RPMI8226 (cell line): ENCODE measurements around the gene SMIM24.
"Not testable (repeated sequence)": the region's sequence is repeated elsewhere in the genome, so short reads cannot be mapped to it uniquely, and the experiment has no call there.

Experiments used
- DNase-seq: peaks from one replicate; pipeline ENCODE4 v3.0.0-alpha.2; 2015

Gene SMIM24

GRCh38 chr19:3480383-3481091, at the start of gene SMIM24:
Gene SMIM24 (minus strand): TSS chr19:3480525. CDS start chr19:3480463, 62 bp downstream.
- no peak for DNase-seq

DNA sequence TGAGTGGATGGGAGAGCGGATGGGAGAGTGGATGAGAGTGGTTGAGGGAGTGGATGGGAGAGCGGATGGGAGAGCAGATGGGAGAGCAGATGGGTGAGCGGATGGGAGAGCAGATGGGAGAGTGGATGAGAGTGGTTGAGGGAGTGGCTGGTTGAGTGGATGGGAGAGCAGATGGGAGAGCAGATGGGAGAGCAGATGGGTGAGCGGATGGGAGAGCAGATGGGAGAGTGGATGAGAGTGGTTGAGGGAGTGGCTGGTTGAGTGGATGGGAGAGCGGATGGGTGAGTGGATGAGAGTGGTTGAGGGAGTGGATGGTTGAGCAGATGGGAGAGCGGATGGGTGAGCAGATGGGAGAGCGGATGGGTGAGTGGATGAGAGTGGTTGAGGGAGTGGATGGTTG, 49.0 kb upstream of the SMIM24 start:
- not testable (repeated sequence) for DNase-seq

DNA sequence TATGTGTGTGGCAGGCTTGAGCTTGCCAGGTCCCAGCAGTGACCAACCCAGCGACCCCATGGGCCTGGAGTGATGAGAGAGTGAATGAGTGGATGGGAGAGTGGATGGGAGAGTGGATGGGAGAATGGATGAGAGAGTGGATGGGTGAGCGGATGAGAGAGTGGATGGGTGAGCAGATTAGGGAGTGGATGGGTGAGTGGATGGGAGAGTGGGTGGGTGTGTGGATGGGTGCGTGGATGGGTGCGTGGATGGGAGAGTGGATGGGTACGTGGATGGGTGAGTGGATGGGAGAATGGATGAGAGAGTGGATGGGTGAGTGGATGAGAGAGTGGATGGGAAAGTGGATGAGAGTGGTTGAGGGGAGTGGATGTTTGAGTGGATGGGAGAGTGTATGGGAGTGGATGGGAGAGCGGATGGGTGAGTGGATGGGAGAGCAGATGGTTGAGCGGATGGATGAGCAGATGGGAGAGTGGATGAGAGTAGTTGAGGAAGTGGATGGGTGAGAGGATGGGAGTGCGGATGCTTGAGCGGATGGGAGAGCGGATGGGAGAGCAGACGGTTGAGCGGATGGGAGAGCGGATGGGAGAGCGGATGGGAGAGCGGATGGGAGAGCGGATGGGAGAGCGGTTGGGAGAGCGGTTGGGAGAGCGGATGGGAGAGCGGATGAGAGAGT, 48.4 kb upstream of the SMIM24 start:
- DNase-seq: no peak

- DNase-seq: no peak
These were observed 47.8 kb upstream of the SMIM24 start for GRCh38 chr19:3528080-3528479.

GRCh38 chr19:3527238-3527910, 47.0 kb upstream of the SMIM24 start:
- DNase-seq: no peak

DNA sequence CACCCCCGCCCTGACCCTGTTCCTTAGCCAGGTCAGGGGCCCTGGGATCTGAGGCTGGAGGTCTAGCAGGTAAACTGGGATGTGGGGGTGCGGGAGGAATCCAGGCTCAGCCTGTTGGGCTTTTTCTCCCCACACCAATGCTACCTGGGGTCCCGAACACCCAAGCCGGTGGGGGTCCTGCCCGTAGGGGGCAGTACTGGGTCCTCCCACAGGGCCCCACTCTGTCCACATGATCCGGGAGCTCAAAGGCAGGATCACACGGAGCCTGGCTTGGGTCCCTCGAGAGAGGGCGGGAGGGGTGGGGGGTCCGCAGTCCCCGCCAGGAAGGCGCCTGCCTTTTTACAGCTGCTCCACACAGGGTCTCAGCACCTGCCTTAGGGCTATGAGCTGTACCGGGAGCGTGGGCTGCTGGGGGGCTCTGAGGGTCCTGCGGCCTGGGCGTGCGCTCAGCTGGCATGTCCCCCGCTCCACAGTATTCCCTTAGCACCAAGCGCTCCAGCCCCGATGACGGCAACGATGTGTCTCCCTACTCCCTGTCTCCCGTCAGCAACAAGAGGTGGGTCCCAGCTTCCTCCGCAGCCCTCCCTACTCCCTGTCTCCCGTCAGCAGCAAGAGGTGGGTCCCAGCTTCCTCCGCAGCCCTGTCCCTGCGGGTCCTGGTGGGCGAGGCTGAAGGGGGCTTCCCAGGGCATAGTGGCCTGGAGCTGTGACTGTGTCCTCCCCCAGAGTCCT, 46.3 kb upstream of the SMIM24 start:
- DNase-seq: no peak

DNA sequence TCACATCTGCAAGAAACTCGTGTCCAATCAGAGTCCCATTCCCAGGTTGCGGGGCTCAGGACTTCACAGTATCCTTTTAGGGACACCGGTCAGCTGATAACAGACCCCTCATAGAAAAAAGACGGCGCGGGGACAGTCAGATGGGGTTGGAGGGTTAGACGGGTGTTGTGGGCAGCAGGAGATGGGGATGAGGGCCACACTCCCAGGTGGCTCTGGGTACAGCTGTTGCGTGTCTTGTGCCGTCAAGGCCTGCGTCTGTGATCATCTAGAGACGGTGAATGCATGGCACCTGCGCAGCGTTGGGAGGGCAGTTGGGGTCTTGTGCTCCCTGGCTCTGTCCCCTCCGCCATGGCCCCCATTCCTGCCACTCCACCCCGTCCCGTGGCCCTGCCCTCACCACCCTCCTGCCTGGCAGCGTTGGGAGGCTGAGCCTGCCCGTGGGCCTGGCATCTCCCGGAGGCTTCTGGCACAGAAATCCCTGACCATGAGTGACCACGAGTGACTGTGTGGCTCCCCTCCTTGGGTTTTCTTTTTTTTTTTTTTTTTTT, 44.7 kb upstream of the SMIM24 start:
- no peak for DNase-seq

- no peak for DNase-seq
These were observed 43.9 kb upstream of the SMIM24 start for GRCh38 chr19:3524078-3524842.

- no peak for DNase-seq
These were observed 43.2 kb upstream of the SMIM24 start for GRCh38 chr19:3523361-3524077.

DNA sequence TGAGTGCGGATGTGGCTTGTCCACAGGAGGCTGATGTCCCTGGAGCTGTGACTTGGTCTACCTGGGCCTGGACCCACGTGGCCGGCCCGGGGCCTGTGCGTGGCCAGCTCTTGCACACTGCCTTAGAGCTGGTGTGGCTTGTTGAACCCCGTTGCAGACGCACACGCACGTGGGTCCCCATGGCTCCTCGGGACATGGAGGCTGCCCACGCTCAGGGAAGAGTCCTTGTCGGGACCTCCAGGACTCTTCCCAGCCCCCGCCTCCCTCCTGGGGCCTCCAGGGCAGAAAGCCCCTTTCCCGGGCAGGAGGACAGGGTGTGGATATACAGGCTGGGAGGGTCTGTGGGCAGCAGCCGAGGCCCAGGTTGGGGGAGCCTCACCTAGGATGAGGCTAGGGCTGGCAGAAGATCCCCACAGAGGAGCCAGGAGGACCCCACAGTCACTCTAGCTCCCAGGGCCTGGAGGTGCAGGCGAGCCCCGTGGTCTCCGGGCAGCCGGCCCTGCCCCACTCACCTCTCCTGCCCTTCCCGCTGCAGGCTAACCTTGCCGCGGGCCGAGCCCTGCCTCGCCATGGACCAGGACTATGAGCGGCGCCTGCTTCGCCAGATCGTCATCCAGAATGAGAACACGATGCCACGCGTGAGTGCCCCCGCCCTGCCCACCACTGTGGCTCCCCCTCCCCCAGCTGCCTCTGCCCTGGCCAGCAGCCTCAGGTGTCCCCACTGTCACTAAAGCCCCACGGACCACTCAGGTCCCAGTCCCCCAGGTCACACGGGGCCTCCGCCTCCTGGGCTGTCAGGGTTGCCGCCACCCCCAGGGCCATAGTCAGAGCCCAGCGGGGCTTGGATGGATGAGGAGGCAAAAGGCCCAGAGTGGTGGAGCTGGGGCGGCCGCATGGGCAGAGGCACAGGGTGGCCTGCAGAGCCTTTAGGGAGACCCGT, 42.4 kb upstream of the SMIM24 start:
- no peak for DNase-seq

DNA sequence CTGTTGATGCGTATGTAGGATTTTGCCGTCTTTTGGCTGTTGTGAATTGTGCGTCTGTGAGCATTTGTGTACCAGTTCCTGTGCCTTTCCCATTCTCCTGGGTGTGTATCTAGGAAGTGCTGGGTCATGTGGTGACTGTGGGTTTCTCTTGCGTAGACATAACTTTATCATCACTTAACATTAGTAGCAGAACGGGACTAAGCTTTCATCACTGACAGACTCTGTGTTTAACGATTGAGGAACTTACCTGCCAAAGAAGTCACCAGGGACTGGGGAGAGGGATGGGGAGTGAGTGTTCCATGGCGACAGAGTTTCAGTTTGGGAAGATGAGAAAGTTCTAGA, 40.8 kb upstream of the SMIM24 start:
- DNase-seq: no peak

GRCh38 chr19:3520166-3521103, 40.1 kb upstream of the SMIM24 start:
- no peak for DNase-seq

DNA sequence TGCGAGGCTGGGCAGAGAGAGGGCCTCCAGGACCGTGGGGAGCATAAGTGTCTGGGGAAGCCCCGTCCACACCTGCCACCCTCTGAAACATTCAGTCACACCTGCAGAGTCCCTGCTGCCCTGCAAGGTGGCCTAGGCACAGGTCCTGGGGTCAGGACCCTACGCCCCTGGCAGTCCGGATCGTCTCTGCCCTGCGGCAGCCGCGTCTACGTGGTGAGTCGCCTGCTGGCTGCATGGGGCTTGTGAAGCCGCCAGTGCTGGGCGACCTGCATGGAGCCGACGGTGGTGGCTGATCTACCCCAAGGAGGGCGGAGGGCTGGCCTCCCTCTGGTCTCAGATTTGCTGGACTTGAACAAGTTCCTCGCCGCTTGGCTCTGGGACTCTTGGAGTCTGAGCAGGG, 38.8 kb upstream of the SMIM24 start:
- no peak for DNase-seq

DNA sequence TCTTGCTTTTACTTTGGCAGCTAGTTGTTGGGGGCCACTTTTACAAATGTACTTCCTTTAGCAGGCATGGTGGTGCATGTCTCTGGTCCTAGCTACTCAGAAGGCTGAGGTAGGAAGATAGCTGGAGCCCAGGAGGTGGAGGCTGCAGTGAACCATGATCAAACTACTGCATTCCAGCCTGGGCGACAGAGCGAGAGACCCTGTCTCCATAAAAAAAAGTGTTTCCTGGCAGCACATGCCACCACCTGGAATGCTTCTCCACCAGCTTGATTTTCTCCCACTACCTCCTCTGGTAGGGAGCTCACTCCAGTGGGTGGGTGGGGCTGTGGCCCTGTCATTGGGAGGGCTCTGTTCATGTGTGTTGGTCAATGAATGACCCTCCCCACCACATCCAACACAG, 38.3 kb upstream of the SMIM24 start:
- no peak for DNase-seq

DNA sequence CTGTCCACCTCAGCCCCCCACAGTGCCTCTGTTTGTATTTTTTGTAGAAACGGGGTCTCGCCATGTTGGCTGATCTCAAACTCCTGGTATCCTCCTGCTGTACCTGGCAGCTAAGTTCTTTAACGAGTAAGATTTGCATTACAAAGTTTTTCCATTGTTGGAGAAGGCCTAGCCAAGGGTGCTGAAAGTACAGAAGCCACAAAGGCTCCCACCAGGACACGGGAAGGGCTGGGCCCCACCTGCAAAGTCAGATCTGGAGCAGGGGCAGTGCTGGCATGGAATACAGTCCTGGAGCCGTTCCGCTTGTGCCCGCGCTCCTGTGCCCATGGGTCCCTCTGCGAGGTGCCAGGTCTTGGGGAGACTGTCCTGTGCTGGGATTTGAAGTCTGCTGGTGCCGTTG, 37.9 kb upstream of the SMIM24 start:
- no peak for DNase-seq

DNA sequence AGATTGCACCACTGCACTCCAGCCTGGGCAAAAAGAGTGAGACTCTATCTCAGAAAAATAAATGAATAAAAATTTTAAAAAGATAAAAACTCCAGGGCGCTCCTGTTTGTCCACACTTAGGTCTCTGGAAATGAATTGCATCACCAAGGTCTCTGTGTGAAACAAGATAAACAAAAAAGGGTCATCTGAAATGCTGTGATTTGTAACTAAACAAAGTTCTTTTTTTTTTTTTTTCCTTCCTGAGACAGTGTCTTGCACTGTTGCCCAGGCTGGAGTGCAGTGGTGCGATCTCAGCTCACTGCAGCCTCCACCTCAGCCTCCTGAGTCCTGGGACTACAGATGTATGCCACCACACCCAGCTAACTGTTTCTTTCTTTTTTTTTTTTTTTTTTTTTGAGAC, 37.3 kb upstream of the SMIM24 start:
- no peak for DNase-seq

GRCh38 chr19:3516675-3517207, 36.4 kb upstream of the SMIM24 start:
- peak; percentile 96 for DNase-seq

GRCh38 chr19:3515891-3516422, 35.6 kb upstream of the SMIM24 start:
- no peak for DNase-seq

- DNase-seq: no peak
These were observed 34.6 kb upstream of the SMIM24 start for GRCh38 chr19:3514930-3515329.
